ENCODE results near the gene GSN. TPM values are rescaled to one million over a fixed set of nuclear protein-coding genes. Genes with fewer than 3 reads are reported as not detected.

The GSN gene
- total RNA-seq, 1 donor from 2014 or later = 80.0 TPM

DNA sequence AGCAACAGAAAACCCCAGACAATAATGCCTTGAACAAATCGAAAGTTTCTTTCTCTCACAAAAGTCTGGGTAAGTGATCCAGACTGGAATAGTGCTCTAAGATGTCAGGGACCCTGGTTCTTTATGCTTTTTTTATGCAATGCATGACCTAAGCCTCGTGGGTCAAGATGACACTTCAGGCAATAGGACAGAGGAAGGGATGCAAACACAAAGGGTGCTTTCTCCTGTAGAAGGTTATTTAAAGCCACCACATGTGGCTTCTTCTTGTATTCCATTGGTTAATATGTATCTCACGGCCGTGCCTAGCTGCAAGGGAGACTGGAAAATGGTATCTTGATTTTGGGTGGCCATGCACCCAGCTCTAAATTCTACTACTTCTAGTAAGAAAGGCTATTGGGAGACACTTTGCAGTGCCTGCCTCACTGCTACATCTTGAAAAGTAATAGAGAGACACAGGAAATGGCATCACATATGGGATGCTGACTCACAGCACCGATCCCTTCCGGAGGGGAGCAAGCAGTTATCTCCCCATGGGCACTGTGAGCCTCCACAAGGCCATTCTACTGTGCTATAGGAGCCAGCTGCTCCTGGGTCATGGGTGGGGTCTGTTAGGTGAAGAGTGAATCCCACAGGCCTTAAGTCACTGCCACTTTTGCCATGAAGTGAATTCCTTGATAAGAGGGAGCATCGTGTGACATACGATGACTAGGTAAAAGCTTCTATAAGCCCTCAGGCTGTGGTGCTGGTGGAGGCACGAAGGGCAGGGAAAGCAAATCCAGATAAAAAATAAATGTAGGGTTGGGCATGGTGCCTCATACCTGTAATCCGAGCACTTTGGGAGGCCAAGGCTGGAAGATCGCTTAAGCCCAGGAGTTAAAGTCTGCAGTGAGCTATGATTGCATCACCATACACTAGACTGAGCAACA, 33.8 kb upstream of the GSN start:
- no peak overlapping the region for H3K27ac Mint-ChIP-seq
- H3K9me3 Mint-ChIP-seq = no peaks in the 10 kb centered on the region
- H3K36me3 Mint-ChIP-seq = no peaks in the 10 kb centered on the region
- no peak overlapping the region for H3K4me3 Mint-ChIP-seq
- TF ChIP-seq, protein P1, sequence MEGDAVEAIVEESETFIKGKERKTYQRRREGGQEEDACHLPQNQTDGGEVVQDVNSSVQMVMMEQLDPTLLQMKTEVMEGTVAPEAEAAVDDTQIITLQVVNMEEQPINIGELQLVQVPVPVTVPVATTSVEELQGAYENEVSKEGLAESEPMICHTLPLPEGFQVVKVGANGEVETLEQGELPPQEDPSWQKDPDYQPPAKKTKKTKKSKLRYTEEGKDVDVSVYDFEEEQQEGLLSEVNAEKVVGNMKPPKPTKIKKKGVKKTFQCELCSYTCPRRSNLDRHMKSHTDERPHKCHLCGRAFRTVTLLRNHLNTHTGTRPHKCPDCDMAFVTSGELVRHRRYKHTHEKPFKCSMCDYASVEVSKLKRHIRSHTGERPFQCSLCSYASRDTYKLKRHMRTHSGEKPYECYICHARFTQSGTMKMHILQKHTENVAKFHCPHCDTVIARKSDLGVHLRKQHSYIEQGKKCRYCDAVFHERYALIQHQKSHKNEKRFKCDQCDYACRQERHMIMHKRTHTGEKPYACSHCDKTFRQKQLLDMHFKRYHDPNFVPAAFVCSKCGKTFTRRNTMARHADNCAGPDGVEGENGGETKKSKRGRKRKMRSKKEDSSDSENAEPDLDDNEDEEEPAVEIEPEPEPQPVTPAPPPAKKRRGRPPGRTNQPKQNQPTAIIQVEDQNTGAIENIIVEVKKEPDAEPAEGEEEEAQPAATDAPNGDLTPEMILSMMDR (conservative IDR thresholded peaks at IDR 0.05) = no peak
- no peaks in the 10 kb centered on the region for H3K27me3 Mint-ChIP-seq
- DNase-seq (ENCODE audit: extremely low spot score, unreplicated experiment) = no peak
- peaks cover 7% of the 10 kb centered on the region for H3K4me1 Mint-ChIP-seq (ENCODE audit: unreplicated experiment)

DNA sequence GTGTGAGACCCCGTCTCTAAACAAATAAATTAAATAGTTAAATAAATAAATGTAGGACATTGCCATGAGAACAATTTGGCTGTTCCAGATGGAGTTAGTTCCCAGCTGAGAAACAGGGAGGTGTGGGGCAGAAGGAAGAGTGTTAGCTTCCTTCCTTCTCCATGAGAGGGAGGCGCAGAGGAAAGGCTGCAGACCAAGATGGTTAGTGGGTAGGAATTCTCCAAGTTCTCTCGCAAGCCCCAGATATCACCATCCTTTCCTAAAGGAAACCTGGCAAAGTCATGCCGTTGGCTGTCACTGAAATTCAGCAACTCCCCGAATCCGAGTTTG, 33.2 kb upstream of the GSN start:
- no peaks in the 10 kb centered on the region for H3K36me3 Mint-ChIP-seq
- DNase-seq (ENCODE audit: extremely low spot score, unreplicated experiment) = no peak
- TF ChIP-seq, protein P1 (conservative IDR thresholded peaks at IDR 0.05) = no peak
- no peaks in the 10 kb centered on the region for H3K27me3 Mint-ChIP-seq
- H3K4me3 Mint-ChIP-seq = no peak overlapping the region
- peaks cover 7% of the 10 kb centered on the region for H3K4me1 Mint-ChIP-seq (ENCODE audit: unreplicated experiment)
- no peak overlapping the region for H3K27ac Mint-ChIP-seq
- no peaks in the 10 kb centered on the region for H3K9me3 Mint-ChIP-seq

DNA sequence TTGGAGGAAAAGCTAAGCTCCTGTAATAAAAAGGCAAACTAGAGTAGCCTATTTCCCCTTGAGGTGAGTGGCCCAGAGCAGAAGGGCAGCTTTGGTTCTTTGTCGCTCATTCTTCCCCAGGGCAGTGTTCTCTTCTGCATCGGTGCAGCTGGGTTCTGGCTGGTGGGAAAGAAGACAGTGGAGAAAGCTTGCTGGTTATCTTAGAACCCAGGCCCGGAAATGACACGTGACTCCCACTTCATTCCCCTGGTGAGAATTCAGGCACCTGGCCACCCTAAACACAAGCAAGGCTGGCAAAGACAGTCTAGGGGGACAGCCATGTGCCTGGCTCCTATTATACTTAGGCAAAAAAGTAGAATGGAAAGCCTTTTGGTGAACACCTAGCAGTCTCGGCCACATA, 32.5 kb upstream of the GSN start:
- H3K4me1 Mint-ChIP-seq (ENCODE audit: unreplicated experiment) = peaks cover 11% of the 10 kb centered on the region
- TF ChIP-seq, protein P1 (conservative IDR thresholded peaks at IDR 0.05) = no peak
- H3K36me3 Mint-ChIP-seq = no peaks in the 10 kb centered on the region
- H3K27ac Mint-ChIP-seq = no peak overlapping the region
- H3K9me3 Mint-ChIP-seq = no peaks in the 10 kb centered on the region
- H3K4me3 Mint-ChIP-seq = no peak overlapping the region
- no peaks in the 10 kb centered on the region for H3K27me3 Mint-ChIP-seq
- no peak for DNase-seq (ENCODE audit: extremely low spot score, unreplicated experiment)

DNA sequence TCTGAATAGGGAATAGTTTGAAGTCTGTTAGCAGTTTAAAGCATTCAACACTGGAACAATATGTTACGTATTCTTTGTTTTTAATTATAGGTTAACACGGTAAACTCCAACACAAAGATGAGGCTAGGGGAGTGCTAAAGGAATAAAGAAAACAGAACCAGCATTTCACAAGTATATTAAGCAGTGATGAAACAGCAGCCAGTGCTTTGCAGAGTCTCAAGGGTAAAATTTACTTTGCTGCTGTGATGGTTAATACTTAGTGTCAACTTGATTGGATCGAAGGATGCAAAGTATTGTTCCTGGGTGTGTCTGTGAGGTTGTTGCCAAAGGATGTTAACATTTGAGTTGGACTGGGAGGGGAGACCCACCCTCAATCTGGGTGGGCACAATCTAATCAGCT, 30.0 kb upstream of the GSN start:
- no peak overlapping the region for H3K27ac Mint-ChIP-seq
- TF ChIP-seq, protein P1 (conservative IDR thresholded peaks at IDR 0.05) = no peak
- no peak overlapping the region for H3K4me3 Mint-ChIP-seq
- DNase-seq (ENCODE audit: extremely low spot score, unreplicated experiment) = no peak
- H3K4me1 Mint-ChIP-seq (ENCODE audit: unreplicated experiment) = peaks cover 20% of the 10 kb centered on the region
- H3K36me3 Mint-ChIP-seq = no peaks in the 10 kb centered on the region
- no peaks in the 10 kb centered on the region for H3K9me3 Mint-ChIP-seq
- H3K27me3 Mint-ChIP-seq = no peaks in the 10 kb centered on the region

DNA sequence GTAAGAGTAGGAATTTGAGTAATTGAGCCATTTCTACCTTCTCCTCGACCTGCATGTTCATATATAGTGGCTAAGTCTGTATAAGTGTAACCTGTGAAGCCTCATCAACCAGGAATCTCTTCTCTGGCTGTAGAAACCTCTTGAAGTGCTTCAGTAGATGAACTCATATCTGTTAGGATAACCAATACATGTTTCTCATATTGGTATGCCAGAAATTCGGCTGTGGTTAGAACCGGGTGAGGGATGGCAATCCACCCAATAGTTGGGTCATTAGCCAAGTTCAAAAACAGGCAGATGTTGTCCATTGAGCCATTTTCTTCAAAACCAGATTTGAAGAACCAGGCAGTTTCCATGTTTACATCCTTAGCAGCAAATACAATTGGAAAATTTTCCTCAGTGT, 28.9 kb upstream of the GSN start:
- no peak overlapping the region for H3K4me3 Mint-ChIP-seq
- no peak for DNase-seq (ENCODE audit: extremely low spot score, unreplicated experiment)
- no peaks in the 10 kb centered on the region for H3K27me3 Mint-ChIP-seq
- peaks cover 18% of the 10 kb centered on the region for H3K4me1 Mint-ChIP-seq (ENCODE audit: unreplicated experiment)
- H3K36me3 Mint-ChIP-seq = no peaks in the 10 kb centered on the region
- H3K9me3 Mint-ChIP-seq = peaks cover 3% of the 10 kb centered on the region
- TF ChIP-seq, protein P1 (conservative IDR thresholded peaks at IDR 0.05) = no peak
- no peak overlapping the region for H3K27ac Mint-ChIP-seq

Data from type B pancreatic cell (in vitro differentiated cells).